ENCODE measurements around the gene GALNT9. TPM values are rescaled to one million over a fixed set of nuclear protein-coding genes. Genes with fewer than 3 reads are reported as not detected.
A peak's percentile ranks its signal among the peaks of the same experiment; 100 is the strongest.

Gene GALNT9
- total RNA-seq, 1 experiment from 2014 or later = 2.6 TPM

DNA sequence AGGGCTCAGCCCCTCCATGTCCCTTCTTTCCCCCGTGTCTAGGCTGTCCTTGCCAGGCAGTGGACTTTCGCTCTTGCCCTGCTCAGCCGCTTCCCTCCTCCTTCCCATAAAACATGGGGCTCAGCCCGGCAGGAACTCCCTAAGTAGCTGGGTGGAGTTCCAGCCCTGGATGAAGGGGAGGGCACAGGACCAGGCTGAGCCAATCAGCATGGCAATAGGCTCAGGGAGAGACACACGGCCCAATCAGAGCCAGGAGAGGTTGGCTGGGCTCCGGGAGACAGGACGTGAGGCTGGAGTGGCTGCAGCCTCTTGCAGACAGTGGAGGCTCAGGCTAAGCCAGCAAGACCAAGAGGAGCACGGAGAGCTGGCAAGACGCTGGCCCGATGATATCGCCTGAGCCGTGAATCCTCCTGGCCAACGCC, 54.3 kb downstream of the GALNT9 start:
- H3K79me2 ChIP-seq (ENCODE audit: insufficient read depth, low read length) = no peaks in the 10 kb centered on the region
- no TSS peak for BruUV-seq (replicated peaks)
- H3K4me1 ChIP-seq (ENCODE audit: control insufficient read depth in 1 of 2, insufficient read depth in 2 of 2, low read length in 2 of 2) = peaks cover 9 to 26% of the 10 kb centered on the region in 2 experiments
- peak overlapping the region; percentile 48 for H2AFZ ChIP-seq (ENCODE audit: low read depth, low read length, poor library complexity, severe bottlenecking)
- ChIA-PET POLR2A (interaction anchor here (1.0 kb wide), 1 partner anchor 9 kb away, joined by 4 read pairs; no protein-coding TSS in a partner anchor), RAD21 (ENCODE audit: low non-redundant PET in 1 of 2, low total read pairs in 2 of 2, uncharacterized antibody in 2 of 2, unreplicated experiment in 2 of 2) (no interaction called here), CTCF (interaction anchor here (1.2 to 2.3 kb wide), 3 partner anchors 10 to 285 kb away, joined by 4 to 12 read pairs (median 4); no protein-coding TSS in a partner anchor)
- no peaks in the 10 kb centered on the region for H3K36me3 ChIP-seq (ENCODE audit: control insufficient read depth in 1 of 2, insufficient read depth in 2 of 2, low read length in 2 of 2)
- TF ChIP-seq POLR2A (IDR thresholded peaks at IDR 0.05; ENCODE audit: borderline replicate concordance, extremely low read depth, insufficient read depth, insufficient read length) = no peak
- TF ChIP-seq YY1 (IDR thresholded peaks at IDR 0.05; ENCODE audit: extremely low read depth, insufficient replicate concordance, low read depth, low read length) = peak; percentile 60
- peak; percentile 34; the same call in 1 of the 2 replicates for TF ChIP-seq POLR2AphosphoS5 (IDR thresholded peaks at IDR 0.05; ENCODE audit: low read depth, low read length)
- peak; percentile 87 for TF ChIP-seq SP1 (IDR thresholded peaks at IDR 0.05; ENCODE audit: low read depth)
- ATAC-seq (peak; percentile 100), DNase-seq (ENCODE audit: low read depth, low spot score) (peak; percentile 82)
- peak overlapping the region; percentile 39 to 62 for H3K4me3 ChIP-seq (replicated peaks in 1 of 2; ENCODE audit: low read depth in 1 of 2, low read length in 2 of 2)
- intact Hi-C loops (cut with micrococcal nuclease) = no loop called here
- peak overlapping the region; percentile 91 for H3K4me2 ChIP-seq (ENCODE audit: low read length)
- no peaks in the 10 kb centered on the region for H3K9me3 ChIP-seq (ENCODE audit: control insufficient read depth in 1 of 2, insufficient read depth in 1 of 2, low read depth in 1 of 2, low read length in 2 of 2)
- no peaks in the 10 kb centered on the region for H3K27me3 ChIP-seq (ENCODE audit: insufficient read depth, low read length)
- H4K20me1 ChIP-seq (ENCODE audit: insufficient read depth) = no peaks in the 10 kb centered on the region
- H3K9ac ChIP-seq (ENCODE audit: low read length) = peak overlapping the region; percentile 44
- no peaks in the 10 kb centered on the region for H3K9me2 ChIP-seq (ENCODE audit: insufficient read depth)
- peak overlapping the region; percentile 20; the same call in 1 of the 2 replicates for H3K27ac ChIP-seq (ENCODE audit: low read depth, low read length)

DNA sequence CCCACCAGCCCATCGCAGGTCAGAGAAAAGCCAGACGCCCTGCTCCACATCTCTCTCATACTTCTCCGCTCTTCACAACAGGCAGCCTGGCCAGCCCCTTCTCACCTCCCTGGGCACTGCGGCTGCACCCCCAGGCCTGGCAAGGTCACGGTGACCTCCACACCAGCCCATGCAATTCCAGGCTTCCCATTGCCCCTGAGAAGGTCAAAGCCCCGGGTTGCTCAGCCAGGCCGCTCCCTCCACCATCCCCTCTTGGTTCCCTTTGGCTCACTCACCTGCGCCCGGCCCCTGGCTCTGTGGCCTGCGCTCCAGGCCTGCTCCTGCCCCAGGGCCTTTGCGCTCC, 55.4 kb downstream of the GALNT9 start:
- intact Hi-C loops (cut with micrococcal nuclease) = no loop called here
- Histone ChIP-seq H3K36me3 (ENCODE audit: control insufficient read depth in 1 of 2, insufficient read depth in 2 of 2, low read length in 2 of 2) (no peaks in the 10 kb centered on the region), H3K4me2 (ENCODE audit: low read length) (no peak overlapping the region), H3K27ac (ENCODE audit: low read depth, low read length) (no peak overlapping the region), H3K27me3 (ENCODE audit: insufficient read depth, low read length) (no peaks in the 10 kb centered on the region), H3K9me3 (ENCODE audit: control insufficient read depth in 1 of 2, insufficient read depth in 1 of 2, low read depth in 1 of 2, low read length in 2 of 2) (no peaks in the 10 kb centered on the region), H4K20me1 (ENCODE audit: insufficient read depth) (no peaks in the 10 kb centered on the region), H2AFZ (ENCODE audit: low read depth, low read length, poor library complexity, severe bottlenecking) (no peak overlapping the region), H3K79me2 (ENCODE audit: insufficient read depth, low read length) (no peaks in the 10 kb centered on the region), H3K9me2 (ENCODE audit: insufficient read depth) (no peaks in the 10 kb centered on the region), H3K9ac (ENCODE audit: low read length) (no peak overlapping the region), H3K4me3 (replicated peaks in 1 of 2; ENCODE audit: low read depth in 1 of 2, low read length in 2 of 2) (no peak overlapping the region), H3K4me1 (ENCODE audit: control insufficient read depth in 1 of 2, insufficient read depth in 2 of 2, low read length in 2 of 2) (peaks cover 9 to 16% of the 10 kb centered on the region in 2 experiments)
- ChIA-PET CTCF (no interaction called here), POLR2A (no interaction called here), RAD21 (ENCODE audit: low non-redundant PET in 1 of 2, low total read pairs in 2 of 2, uncharacterized antibody in 2 of 2, unreplicated experiment in 2 of 2) (no interaction called here)
- no peak for ATAC-seq
- no TSS peak for BruUV-seq (replicated peaks)
- DNase-seq (ENCODE audit: low read depth, low spot score) = no peak
- TF ChIP-seq SRF (IDR thresholded peaks at IDR 0.05; ENCODE audit: low read depth) = no peak
- no peak for TF ChIP-seq SP1 (IDR thresholded peaks at IDR 0.05; ENCODE audit: low read depth)
- TF ChIP-seq TCF7L2 (IDR thresholded peaks at IDR 0.05; ENCODE audit: borderline replicate concordance, extremely low read depth, insufficient read depth, insufficient read length) = no peak
- no peak for TF ChIP-seq FOSL1 (IDR thresholded peaks at IDR 0.05; ENCODE audit: low read depth)
- TF ChIP-seq, protein P1, sequence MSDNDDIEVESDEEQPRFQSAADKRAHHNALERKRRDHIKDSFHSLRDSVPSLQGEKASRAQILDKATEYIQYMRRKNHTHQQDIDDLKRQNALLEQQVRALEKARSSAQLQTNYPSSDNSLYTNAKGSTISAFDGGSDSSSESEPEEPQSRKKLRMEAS (IDR thresholded peaks at IDR 0.05) = no peak
- TF ChIP-seq ZFX (IDR thresholded peaks at IDR 0.05) = no peak
- TF ChIP-seq, protein P2, sequence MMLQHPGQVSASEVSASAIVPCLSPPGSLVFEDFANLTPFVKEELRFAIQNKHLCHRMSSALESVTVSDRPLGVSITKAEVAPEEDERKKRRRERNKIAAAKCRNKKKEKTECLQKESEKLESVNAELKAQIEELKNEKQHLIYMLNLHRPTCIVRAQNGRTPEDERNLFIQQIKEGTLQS (IDR thresholded peaks at IDR 0.05) = no peak
- no peak for TF ChIP-seq JUND (IDR thresholded peaks at IDR 0.05)
- TF ChIP-seq, protein P3, sequence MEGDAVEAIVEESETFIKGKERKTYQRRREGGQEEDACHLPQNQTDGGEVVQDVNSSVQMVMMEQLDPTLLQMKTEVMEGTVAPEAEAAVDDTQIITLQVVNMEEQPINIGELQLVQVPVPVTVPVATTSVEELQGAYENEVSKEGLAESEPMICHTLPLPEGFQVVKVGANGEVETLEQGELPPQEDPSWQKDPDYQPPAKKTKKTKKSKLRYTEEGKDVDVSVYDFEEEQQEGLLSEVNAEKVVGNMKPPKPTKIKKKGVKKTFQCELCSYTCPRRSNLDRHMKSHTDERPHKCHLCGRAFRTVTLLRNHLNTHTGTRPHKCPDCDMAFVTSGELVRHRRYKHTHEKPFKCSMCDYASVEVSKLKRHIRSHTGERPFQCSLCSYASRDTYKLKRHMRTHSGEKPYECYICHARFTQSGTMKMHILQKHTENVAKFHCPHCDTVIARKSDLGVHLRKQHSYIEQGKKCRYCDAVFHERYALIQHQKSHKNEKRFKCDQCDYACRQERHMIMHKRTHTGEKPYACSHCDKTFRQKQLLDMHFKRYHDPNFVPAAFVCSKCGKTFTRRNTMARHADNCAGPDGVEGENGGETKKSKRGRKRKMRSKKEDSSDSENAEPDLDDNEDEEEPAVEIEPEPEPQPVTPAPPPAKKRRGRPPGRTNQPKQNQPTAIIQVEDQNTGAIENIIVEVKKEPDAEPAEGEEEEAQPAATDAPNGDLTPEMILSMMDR (IDR thresholded peaks at IDR 0.05 in 2 of 3, conservative IDR thresholded peaks at IDR 0.05 in 1 of 3; ENCODE audit: borderline replicate concordance in 1 of 3, insufficient read depth in 1 of 3, low read depth in 2 of 3, low read length in 2 of 3) = no peak
- TF ChIP-seq POLR2AphosphoS5 (IDR thresholded peaks at IDR 0.05; ENCODE audit: low read depth, low read length) = no peak
- TF ChIP-seq, protein P4, sequence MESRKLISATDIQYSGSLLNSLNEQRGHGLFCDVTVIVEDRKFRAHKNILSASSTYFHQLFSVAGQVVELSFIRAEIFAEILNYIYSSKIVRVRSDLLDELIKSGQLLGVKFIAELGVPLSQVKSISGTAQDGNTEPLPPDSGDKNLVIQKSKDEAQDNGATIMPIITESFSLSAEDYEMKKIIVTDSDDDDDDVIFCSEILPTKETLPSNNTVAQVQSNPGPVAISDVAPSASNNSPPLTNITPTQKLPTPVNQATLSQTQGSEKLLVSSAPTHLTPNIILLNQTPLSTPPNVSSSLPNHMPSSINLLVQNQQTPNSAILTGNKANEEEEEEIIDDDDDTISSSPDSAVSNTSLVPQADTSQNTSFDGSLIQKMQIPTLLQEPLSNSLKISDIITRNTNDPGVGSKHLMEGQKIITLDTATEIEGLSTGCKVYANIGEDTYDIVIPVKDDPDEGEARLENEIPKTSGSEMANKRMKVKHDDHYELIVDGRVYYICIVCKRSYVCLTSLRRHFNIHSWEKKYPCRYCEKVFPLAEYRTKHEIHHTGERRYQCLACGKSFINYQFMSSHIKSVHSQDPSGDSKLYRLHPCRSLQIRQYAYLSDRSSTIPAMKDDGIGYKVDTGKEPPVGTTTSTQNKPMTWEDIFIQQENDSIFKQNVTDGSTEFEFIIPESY (IDR thresholded peaks at IDR 0.05; ENCODE audit: extremely low read depth, insufficient replicate concordance, low read length) = no peak
- TF ChIP-seq YY1 (IDR thresholded peaks at IDR 0.05; ENCODE audit: extremely low read depth, insufficient replicate concordance, low read depth, low read length) = no peak
- TF ChIP-seq SIN3A (IDR thresholded peaks at IDR 0.05; ENCODE audit: low read depth) = no peak
- TF ChIP-seq POLR2A (IDR thresholded peaks at IDR 0.05; ENCODE audit: borderline replicate concordance, extremely low read depth, insufficient read depth, insufficient read length) = no peak
- no peak for TF ChIP-seq EGR1 (IDR thresholded peaks at IDR 0.05; ENCODE audit: low read depth)
- TF ChIP-seq EZH2phosphoT487 (IDR thresholded peaks at IDR 0.05; ENCODE audit: borderline replicate concordance) = no peak
- TF ChIP-seq CBX3 (IDR thresholded peaks at IDR 0.05; ENCODE audit: low read depth) = no peak

Data from HCT116 (cell line).